Adrenal gland (tissue), 12 donors: ENCODE data around the gene SMYD1. TPM values are rescaled to one million over a fixed set of nuclear protein-coding genes. Genes with fewer than 3 reads are reported as not detected.
"Not testable (repeated sequence)": the region's sequence is repeated elsewhere in the genome, so short reads cannot be mapped to it uniquely, and the experiment has no call there.

Experiments used
- DNase-seq, 7 donors: peaks; one replicate each; pipeline ENCODE4 v3.0.0-alpha.2; 2019 to 2020
- H3K27ac ChIP-seq, 5 donors: fragments of 200-600 bp; sonication (generic) in 4 of 5; 1 replicate in 3 of 5; 2 replicates in 2 of 5; pipeline versions ENCODE4 v1.5.1 to v1.8.0; 2016 to 2020; ENCODE audit warnings: mild to moderate bottlenecking in 1 of 5
- H3K27me3 ChIP-seq: fragments of 200-600 bp; 2 replicates; pipeline ENCODE4 v1.8.0; 2021
- H3K36me3 ChIP-seq, 2 donors: fragments of 200-600 bp; replicated peaks in 1 of 2; 1 replicate in 1 of 2; 2 replicates in 1 of 2; pipeline versions ENCODE4 v1.5.1 to v1.8.0; 2018 to 2022
- H3K4me1 ChIP-seq, 2 donors: fragments of 200-600 bp; replicated peaks in 1 of 2; 1 replicate in 1 of 2; 2 replicates in 1 of 2; pipeline versions ENCODE4 v1.5.1 to v1.8.0; 2018 to 2021
- H3K4me3 ChIP-seq, 4 donors: fragments of 200-600 bp; sonication (generic) in 3 of 4; one replicate each; pipeline ENCODE4 v1.5.1; 2016 to 2018
- H3K9me3 ChIP-seq, 3 donors: fragments of 200-600 bp; sonication (generic) in 1 of 3; replicated peaks in 1 of 3; 1 replicate in 2 of 3; 2 replicates in 1 of 3; pipeline versions ENCODE4 v1.5.1 to v1.8.0; 2016 to 2021
- CTCF ChIP-seq, 6 experiments: fragments of 450-650 bp in 4 of 6; fragments of 200-600 bp in 2 of 6; sonication (generic) in 1 of 6; IDR thresholded peaks; 1 replicate in 5 of 6; 2 replicates in 1 of 6; pipeline versions ENCODE4 v1.5.1 to v1.8.0; 2016 to 2021; ENCODE audit warnings: antibody characterized with exemption in 6 of 6, mild to moderate bottlenecking in 2 of 6, moderate library complexity in 1 of 6
- POLR2A ChIP-seq, 2 donors: fragments of 450-650 bp; IDR thresholded peaks; one replicate each; pipeline ENCODE4 v1.6.1; 2017; ENCODE audit warnings: antibody characterized with exemption in 2 of 2, mild to moderate bottlenecking in 2 of 2, moderate library complexity in 1 of 2
- WGBS, 4 donors: extraction: QIAGEN DNeasy Blood & Tissue Kit in 2 of 4; methylation state at CpG; one replicate each; pipeline versions ENCODE4 v1.1.5 to v1.1.7; 2013 to 2017; 5-methylcytosine and 5-hydroxymethylcytosine counted together
- intact Hi-C, 2 donors: fragments of 100-400 bp; cut with DNase I; formaldehyde crosslinking; loops; one replicate each; pipeline versions ENCODE4 v1.14.1 to v1.15.0; 2022 to 2023
- polyA plus RNA-seq, 3 donors: library from polyadenylated mRNA; stranded (reverse); fragments of 200-250 nt in 2 of 3; fragments of 350-450 nt in 1 of 3; fragmentation: Illumina TruSeq in 1 of 3; extraction: RNeasy Lipid Tissue Mini Kit (QIAGEN cat#74804) in 1 of 3; gene quantifications; one replicate each; pipeline ENCODE4 v1.2.3, GENCODE V29; 2013 to 2014
- total RNA-seq, 9 donors: library from RNA; depleted of rRNA in 4 of 9; stranded (reverse); fragments of >200 nt in 4 of 9; fragments of 120-200 nt in 1 of 9; fragmentation: NEBNext Ultra II Directional in 1 of 9; extraction: Animal tissue kit (Norgen Biotek cat#: 25700) in 1 of 9; gene quantifications; one replicate each; pipeline versions ENCODE4 v1.1.0 to v1.2.4, GENCODE V29; 2013 to 2023
- donor health status: healthy with polysubstance abuse.
- donor health status: Bipolar disorder and iron deficiency.
- donor health status: DM: yes; HTN: yes; CAD: no.
- donor health status: DM: no; HTN: no; CAD: no.
- donor health status: DM: no; HTN: no; CAD: no.
- donor health status: DM: yes; HTN: yes; CAD: no.

The SMYD1 gene
- total and polyA plus RNA-seq, 12 donors: under 0.01 to 0.34 (median 0.07) TPM; not detected in 8

- Histone ChIP-seq H3K27ac (no peak overlapping the region), H3K4me1 (peaks cover 9 to 16% of the 10 kb centered on the region in 2 donors), H3K27me3 (no peaks in the 10 kb centered on the region), H3K9me3 (no peaks in the 10 kb centered on the region), H3K36me3 (peaks cover 0 to under 1% of the 10 kb centered on the region in 2 donors), H3K4me3 (no peak overlapping the region)
- intact Hi-C loops: no loop called here
- 61 to 76% (median 69%) methylated on average over 2 of the region's 2 CpGs for WGBS, 4 donors
- DNase-seq: no peak
- no peak for TF ChIP-seq POLR2A (IDR thresholded peaks at IDR 0.05)
- no peak for TF ChIP-seq CTCF (IDR thresholded peaks at IDR 0.05)
These were observed 31.4 kb upstream of the SMYD1 start for GRCh38 chr2:88036182-88036581.

- intact Hi-C loops: no loop called here
These were observed 31.0 kb upstream of the SMYD1 start for GRCh38 chr2:88036606-88037005.

GRCh38 chr2:88038263-88039105, 29.1 kb upstream of the SMYD1 start:
- TF ChIP-seq POLR2A (IDR thresholded peaks at IDR 0.05): no peak
- no peak for TF ChIP-seq CTCF (IDR thresholded peaks at IDR 0.05)
- no peaks in the 10 kb centered on the region for H3K9me3 ChIP-seq
- 92 to 98% (median 95%) methylated on average over 4 of the region's 4 CpGs for WGBS, 4 donors
- intact Hi-C loops: no loop called here
- no peak for DNase-seq
- no peak overlapping the region for H3K4me3 ChIP-seq
- H3K27me3 ChIP-seq: no peaks in the 10 kb centered on the region
- H3K36me3 ChIP-seq: no peaks in the 10 kb centered on the region
- H3K4me1 ChIP-seq: peaks cover 9 to 16% of the 10 kb centered on the region in 2 donors
- H3K27ac ChIP-seq: no peak overlapping the region

More at GRCh38 chr2:88036606-88037005, 31.0 kb upstream of the SMYD1 start:
- H3K9me3 ChIP-seq: no peaks in the 10 kb centered on the region
- H3K4me3 ChIP-seq: no peak overlapping the region
- no peak for TF ChIP-seq CTCF (IDR thresholded peaks at IDR 0.05)
- TF ChIP-seq POLR2A (IDR thresholded peaks at IDR 0.05): no peak
- no peaks in the 10 kb centered on the region for H3K27me3 ChIP-seq
- DNase-seq: no peak
- peaks cover 9 to 16% of the 10 kb centered on the region in 2 donors for H3K4me1 ChIP-seq
- H3K27ac ChIP-seq: no peak overlapping the region
- no peaks in the 10 kb centered on the region for H3K36me3 ChIP-seq

GRCh38 chr2:88042476-88042875, 25.1 kb upstream of the SMYD1 start:
- H3K27me3 ChIP-seq: no peaks in the 10 kb centered on the region
- DNase-seq: no peak
- H3K9me3 ChIP-seq: no peaks in the 10 kb centered on the region
- peaks cover 0 to 3% of the 10 kb centered on the region in 2 donors for H3K4me1 ChIP-seq
- 95 to 99% (median 98%) methylated on average over 5 of the region's 5 CpGs for WGBS, 4 donors
- no peak overlapping the region for H3K4me3 ChIP-seq
- no peaks in the 10 kb centered on the region for H3K36me3 ChIP-seq
- no peak for TF ChIP-seq POLR2A (IDR thresholded peaks at IDR 0.05)
- no peak for TF ChIP-seq CTCF (IDR thresholded peaks at IDR 0.05)
- intact Hi-C loops: no loop called here
- H3K27ac ChIP-seq: no peak overlapping the region

- DNase-seq, H3K36me3 ChIP-seq, H3K27me3 ChIP-seq, H3K9me3 ChIP-seq, H3K4me3 ChIP-seq, intact Hi-C loops, H3K4me1 ChIP-seq, H3K27ac ChIP-seq: not testable (repeated sequence)
- WGBS, 4 donors: 93 to 97% (median 93%) methylated on average over 6 of the region's 6 CpGs
These were observed 22.1 kb upstream of the SMYD1 start for GRCh38 chr2:88045561-88045960.
